ENCODE measurements around the gene CEL. TPM values are rescaled to one million over a fixed set of nuclear protein-coding genes. Genes with fewer than 3 reads are reported as not detected.

Gene CEL
- total RNA-seq, 2 donors from 2014 or later: 8,438 to 9,209 TPM

DNA sequence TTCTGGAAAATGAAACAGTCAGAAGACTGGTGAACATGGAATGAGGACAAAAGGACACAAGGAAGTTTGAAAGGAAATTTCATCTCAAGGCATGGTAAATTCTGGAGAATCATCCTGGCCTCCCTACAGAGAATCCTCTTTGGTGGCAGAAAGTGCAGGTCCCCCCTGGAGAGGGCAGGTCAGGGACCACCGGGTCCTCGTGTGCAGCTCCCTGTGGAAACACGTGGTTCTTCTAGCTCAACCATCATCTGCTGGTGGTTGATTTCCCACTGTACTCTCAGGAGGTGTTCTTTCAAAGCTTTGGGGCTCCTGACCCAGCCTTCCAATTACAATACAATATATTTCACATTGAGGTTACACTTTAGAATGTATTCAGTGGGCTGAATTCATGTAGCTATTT is 33.6 kb upstream of the CEL start:
- 67 to 70% methylated on average over 3 of the region's 3 CpGs for WGBS, 2 donors
- Histone ChIP-seq H3K27ac (no peak overlapping the region), H3K9me3 (no peaks in the 10 kb centered on the region), H3K36me3 (replicated peaks in 1 of 2; ENCODE audit: insufficient read depth in 1 of 2, low read depth in 2 of 2) (no peaks in the 10 kb centered on the region), H3K27me3 (no peaks in the 10 kb centered on the region), H3K4me1 (peaks cover 33% of the 10 kb centered on the region), H3K4me3 (no peak overlapping the region)
- intact Hi-C loops (cut with DNase I): no loop called here
- no peak for TF ChIP-seq POLR2A (IDR thresholded peaks at IDR 0.05)
- TF ChIP-seq, protein P1, sequence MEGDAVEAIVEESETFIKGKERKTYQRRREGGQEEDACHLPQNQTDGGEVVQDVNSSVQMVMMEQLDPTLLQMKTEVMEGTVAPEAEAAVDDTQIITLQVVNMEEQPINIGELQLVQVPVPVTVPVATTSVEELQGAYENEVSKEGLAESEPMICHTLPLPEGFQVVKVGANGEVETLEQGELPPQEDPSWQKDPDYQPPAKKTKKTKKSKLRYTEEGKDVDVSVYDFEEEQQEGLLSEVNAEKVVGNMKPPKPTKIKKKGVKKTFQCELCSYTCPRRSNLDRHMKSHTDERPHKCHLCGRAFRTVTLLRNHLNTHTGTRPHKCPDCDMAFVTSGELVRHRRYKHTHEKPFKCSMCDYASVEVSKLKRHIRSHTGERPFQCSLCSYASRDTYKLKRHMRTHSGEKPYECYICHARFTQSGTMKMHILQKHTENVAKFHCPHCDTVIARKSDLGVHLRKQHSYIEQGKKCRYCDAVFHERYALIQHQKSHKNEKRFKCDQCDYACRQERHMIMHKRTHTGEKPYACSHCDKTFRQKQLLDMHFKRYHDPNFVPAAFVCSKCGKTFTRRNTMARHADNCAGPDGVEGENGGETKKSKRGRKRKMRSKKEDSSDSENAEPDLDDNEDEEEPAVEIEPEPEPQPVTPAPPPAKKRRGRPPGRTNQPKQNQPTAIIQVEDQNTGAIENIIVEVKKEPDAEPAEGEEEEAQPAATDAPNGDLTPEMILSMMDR (IDR thresholded peaks at IDR 0.05): no peak
- DNase-seq (no peak), ATAC-seq (no peak)

DNA sequence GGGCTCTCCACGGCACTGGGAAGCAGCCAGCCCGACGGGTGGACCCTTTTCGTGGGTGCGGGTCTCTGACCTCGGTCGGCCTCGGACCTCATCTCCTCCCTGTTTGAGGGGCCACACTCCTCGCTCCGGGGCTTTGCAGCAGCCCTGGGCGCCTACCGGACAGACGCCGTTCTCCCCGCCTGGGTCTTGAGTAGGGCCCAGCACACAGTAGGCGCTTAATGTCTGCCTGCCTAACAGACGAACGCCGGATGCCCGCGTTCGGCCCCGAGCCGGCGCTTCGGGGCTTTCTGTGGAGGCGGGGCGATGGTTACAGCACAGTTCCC is 31.8 kb upstream of the CEL start:
- H3K27me3 ChIP-seq: no peaks in the 10 kb centered on the region
- H3K9me3 ChIP-seq: no peaks in the 10 kb centered on the region
- intact Hi-C loops (cut with DNase I): loop anchor here (10.0 kb wide), 1 partner anchor 305 kb away; the partner anchor contains the start of gene SURF6
- ATAC-seq: no peak
- H3K4me1 ChIP-seq: peaks cover 38% of the 10 kb centered on the region
- 0 to 1% methylated on average over 22 to 27 of the region's 28 CpGs for WGBS, 2 donors
- H3K36me3 ChIP-seq (replicated peaks in 1 of 2; ENCODE audit: insufficient read depth in 1 of 2, low read depth in 2 of 2): no peaks in the 10 kb centered on the region
- H3K4me3 ChIP-seq: peak overlapping the region; percentile 55 to 81
- TF ChIP-seq, protein P1 (IDR thresholded peaks at IDR 0.05): no peak
- no peak for TF ChIP-seq POLR2A (IDR thresholded peaks at IDR 0.05)
- H3K27ac ChIP-seq: peak overlapping the region; percentile 35 to 94 (median 78)
- DNase-seq: peak in 1 of 4 donors; percentile 27

DNA sequence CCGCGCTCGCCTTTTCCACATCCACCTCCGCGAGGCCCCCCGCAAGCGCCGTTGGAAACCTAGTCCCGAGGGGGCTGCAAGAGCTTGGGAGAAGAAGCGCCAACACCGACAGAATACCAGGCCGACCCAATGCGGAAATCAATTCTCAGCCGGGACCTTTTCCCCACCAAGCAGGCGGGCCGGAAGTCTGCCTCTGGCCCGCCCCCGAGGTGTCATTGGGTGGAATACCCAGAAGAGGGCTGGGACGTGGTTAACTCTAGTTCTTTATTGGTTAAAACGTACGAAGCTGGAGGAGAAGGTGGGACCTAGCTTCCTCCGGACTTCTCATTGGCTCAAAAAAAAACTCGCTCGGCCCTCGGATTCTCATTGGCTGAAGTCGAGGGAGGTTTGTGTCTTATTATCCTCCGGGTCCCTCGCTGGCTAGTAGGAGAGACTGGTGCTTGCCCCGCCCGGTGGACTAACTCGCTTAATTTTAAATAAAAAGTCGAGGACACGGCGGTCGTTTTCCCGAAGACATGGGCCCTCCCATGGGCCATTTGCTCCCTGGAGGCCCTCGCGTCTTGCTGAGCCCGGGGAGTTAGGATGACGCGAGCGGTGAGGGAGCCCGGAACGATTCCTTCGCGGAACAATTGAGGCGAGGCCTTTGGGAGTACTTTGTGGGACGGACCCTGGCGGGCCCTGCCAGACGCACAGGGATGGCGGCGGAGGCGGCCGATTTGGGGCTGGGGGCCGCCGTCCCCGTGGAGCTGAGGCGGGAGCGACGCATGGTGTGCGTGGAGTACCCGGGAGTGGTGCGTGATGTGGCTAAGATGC is 31.3 kb upstream of the CEL start, which contains the start of gene GTF3C5:
Gene GTF3C5 (plus strand): TSS at position 681 of the 813 bp plus-strand sequence. CDS start 15 bp downstream, at position 696.
- intact Hi-C loops (cut with DNase I): loop anchor here (10.0 kb wide), 1 partner anchor 304 kb away; the partner anchor contains the start of gene SURF6
- 0 to 2% methylated on average over 28 to 62 of the region's 63 CpGs for WGBS, 2 donors
- TF ChIP-seq, protein P1 (IDR thresholded peaks at IDR 0.05): peak in 4 of 7 experiments; percentile 18 to 39 (median 26)
- peak; percentile 19 to 79 (median 70) for TF ChIP-seq POLR2A (IDR thresholded peaks at IDR 0.05)
- Histone ChIP-seq H3K4me3 (peak within 1 kb of the TSS; percentile 55 to 81), H3K27ac (peak within 1 kb of the TSS; percentile 72 to 94 (median 84)), H3K4me1 (peaks cover 38% of the 10 kb centered on the region), H3K36me3 (replicated peaks in 1 of 2; ENCODE audit: insufficient read depth in 1 of 2, low read depth in 2 of 2) (no peaks in the 10 kb centered on the region), H3K27me3 (no peaks in the 10 kb centered on the region), H3K9me3 (no peaks in the 10 kb centered on the region)
- DNase-seq (peak; percentile 92 to 97 (median 94)), ATAC-seq (peak; percentile 99)

- DNase-seq (no peak), ATAC-seq (no peak)
- H3K4me3 ChIP-seq: peak overlapping the region; percentile 51 to 81
- peaks cover 38% of the 10 kb centered on the region for H3K4me1 ChIP-seq
- 0 to 1% methylated on average over 16 of the region's 16 CpGs for WGBS, 2 donors
- intact Hi-C loops (cut with DNase I): loop anchor here (10.0 kb wide), 1 partner anchor 304 kb away; the partner anchor contains the start of gene SURF6
- H3K9me3 ChIP-seq: no peaks in the 10 kb centered on the region
- H3K36me3 ChIP-seq (replicated peaks in 1 of 2; ENCODE audit: insufficient read depth in 1 of 2, low read depth in 2 of 2): no peaks in the 10 kb centered on the region
- TF ChIP-seq, protein P1 (IDR thresholded peaks at IDR 0.05): peak in 1 of 7 experiments; percentile 3
- TF ChIP-seq POLR2A (IDR thresholded peaks at IDR 0.05): no peak
- H3K27me3 ChIP-seq: no peaks in the 10 kb centered on the region
- H3K27ac ChIP-seq: peak overlapping the region; percentile 72 to 94 (median 84)
Observed at GRCh38 chr9:133031130-133031422, 30.7 kb upstream of the CEL start.
